Heart left ventricle (tissue), 13 donors: ENCODE data around the gene SH3BGRL3.

Source experiments
- POLR2A ChIP-seq, 2 donors: fragments of 450-650 bp; IDR thresholded peaks; one replicate each; pipeline ENCODE4 v1.6.1; 2017; ENCODE audit warnings: antibody characterized with exemption in 2 of 2, mild to moderate bottlenecking in 2 of 2, moderate library complexity in 2 of 2
- TF ChIP-seq, protein P1 (sequence below), 12 donors: fragments of 200-600 bp; sonication (generic) in 4 of 12; IDR thresholded peaks; one replicate each; pipeline versions ENCODE4 v1.5.0 to v1.8.0; 2018 to 2022; ENCODE audit warnings: antibody characterized with exemption in 12 of 12, mild to moderate bottlenecking in 5 of 12
- donor health status: ischemic (EF 13 %, LVEDD 7.1; RV severe dilation, severe dysfunction).
- donor health status: DM: no; HTN: yes; CAD: no.
- donor health status: DM: no; HTN: no; CAD: no.
- donor health status: ischemic (EF 25% LVEDD 6.9; RV normal size, moderate dysfunction).
- donor health status: ischemic (EF 25% LVEDD 5.7; RV mildly dilated, moderate dysfunction).
- donor health status: ischemic (EF 35%, LVEDD 5.7; RV mildly dilated, moderate dysfunction).
- donor health status: nonischemic (EF 11% LVEDD 7.7; RV severe dilation, severe dysfunction).
- donor health status: DM: yes; HTN: yes; CAD: no.
- donor health status: PGD.
- donor health status: ischemic (EF 29% LVEDD 5.4; RV normal size, mild dysfunction).
- donor health status: nonischemic (EF 23%, LVEDD 6.1; RV moderate dilation, normal function).

DNA sequence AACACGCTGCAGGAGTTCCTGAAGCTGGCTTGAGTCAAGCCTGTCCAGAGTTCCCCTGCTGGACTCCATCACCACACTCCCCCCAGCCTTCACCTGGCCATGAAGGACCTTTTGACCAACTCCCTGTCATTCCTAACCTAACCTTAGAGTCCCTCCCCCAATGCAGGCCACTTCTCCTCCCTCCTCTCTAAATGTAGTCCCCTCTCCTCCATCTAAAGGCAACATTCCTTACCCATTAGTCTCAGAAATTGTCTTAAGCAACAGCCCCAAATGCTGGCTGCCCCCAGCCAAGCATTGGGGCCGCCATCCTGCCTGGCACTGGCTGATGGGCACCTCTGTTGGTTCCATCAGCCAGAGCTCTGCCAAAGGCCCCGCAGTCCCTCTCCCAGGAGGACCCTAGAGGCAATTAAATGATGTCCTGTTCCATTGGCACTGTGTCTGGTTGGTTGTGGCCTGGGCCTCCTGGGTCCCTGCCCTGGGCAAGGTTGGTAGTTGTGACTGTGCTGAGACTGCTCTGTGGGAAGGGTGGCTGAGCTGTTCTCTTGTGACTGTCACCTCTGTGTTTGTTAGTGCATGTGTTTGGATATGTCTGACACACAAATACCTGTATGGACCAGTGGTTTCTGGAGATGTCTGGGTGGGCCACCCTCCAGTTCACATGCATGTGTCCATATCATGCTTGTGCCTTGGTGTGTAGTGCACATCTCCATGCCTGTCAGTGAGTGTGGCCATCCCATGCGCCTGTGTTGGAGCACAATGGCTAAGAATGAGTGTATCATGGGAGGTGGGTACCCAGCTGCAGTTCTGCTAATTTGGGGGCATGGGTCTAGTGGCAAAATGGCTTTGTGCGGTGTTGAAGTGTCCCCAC lies 1.4 kb downstream of the SH3BGRL3 start:
- TF ChIP-seq, protein P1, sequence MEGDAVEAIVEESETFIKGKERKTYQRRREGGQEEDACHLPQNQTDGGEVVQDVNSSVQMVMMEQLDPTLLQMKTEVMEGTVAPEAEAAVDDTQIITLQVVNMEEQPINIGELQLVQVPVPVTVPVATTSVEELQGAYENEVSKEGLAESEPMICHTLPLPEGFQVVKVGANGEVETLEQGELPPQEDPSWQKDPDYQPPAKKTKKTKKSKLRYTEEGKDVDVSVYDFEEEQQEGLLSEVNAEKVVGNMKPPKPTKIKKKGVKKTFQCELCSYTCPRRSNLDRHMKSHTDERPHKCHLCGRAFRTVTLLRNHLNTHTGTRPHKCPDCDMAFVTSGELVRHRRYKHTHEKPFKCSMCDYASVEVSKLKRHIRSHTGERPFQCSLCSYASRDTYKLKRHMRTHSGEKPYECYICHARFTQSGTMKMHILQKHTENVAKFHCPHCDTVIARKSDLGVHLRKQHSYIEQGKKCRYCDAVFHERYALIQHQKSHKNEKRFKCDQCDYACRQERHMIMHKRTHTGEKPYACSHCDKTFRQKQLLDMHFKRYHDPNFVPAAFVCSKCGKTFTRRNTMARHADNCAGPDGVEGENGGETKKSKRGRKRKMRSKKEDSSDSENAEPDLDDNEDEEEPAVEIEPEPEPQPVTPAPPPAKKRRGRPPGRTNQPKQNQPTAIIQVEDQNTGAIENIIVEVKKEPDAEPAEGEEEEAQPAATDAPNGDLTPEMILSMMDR (IDR thresholded peaks at IDR 0.05): no peak
- no peak for TF ChIP-seq POLR2A (IDR thresholded peaks at IDR 0.05)
